ENCODE data around the gene CTAGE1.
"Not testable (repeated sequence)": the region's sequence is repeated elsewhere in the genome, so short reads cannot be mapped to it uniquely, and the experiment has no call there.

CTAGE1 gene

GRCh38 chr18:22417496-22418188 is at the start of gene CTAGE1:
Gene CTAGE1, minus strand, starts transcription at chr18:22417915. Its CDS starts 104 bp downstream, at chr18:22417811.
- no peak for DNase-seq (ENCODE audit: low read depth in 2 of 2, low spot score in 1 of 2)

- DNase-seq (ENCODE audit: low read depth in 2 of 2, low spot score in 1 of 2): no peak
These were observed 49.1 kb upstream of the CTAGE1 start for GRCh38 chr18:22466608-22467395.

- DNase-seq (ENCODE audit: low read depth in 2 of 2, low spot score in 1 of 2): peak in 1 of 2 donors; percentile 21
These were observed 48.2 kb upstream of the CTAGE1 start for GRCh38 chr18:22465859-22466457.

GRCh38 chr18:22463076-22463475 is 45.4 kb upstream of the CTAGE1 start:
- DNase-seq (ENCODE audit: low read depth in 2 of 2, low spot score in 1 of 2): no peak

- DNase-seq (ENCODE audit: low read depth in 2 of 2, low spot score in 1 of 2): no peak
These were observed 41.8 kb upstream of the CTAGE1 start for GRCh38 chr18:22459491-22459890.

GRCh38 chr18:22457524-22457923 is 39.8 kb upstream of the CTAGE1 start:
- no peak for DNase-seq (ENCODE audit: low read depth in 2 of 2, low spot score in 1 of 2)

GRCh38 chr18:22456547-22456946 is 38.8 kb upstream of the CTAGE1 start:
- DNase-seq (ENCODE audit: low read depth in 2 of 2, low spot score in 1 of 2): no peak

GRCh38 chr18:22456116-22456480 is 38.4 kb upstream of the CTAGE1 start:
- DNase-seq (ENCODE audit: low read depth in 2 of 2, low spot score in 1 of 2): no peak

GRCh38 chr18:22455425-22456115 is 37.9 kb upstream of the CTAGE1 start:
- no peak for DNase-seq (ENCODE audit: low read depth in 2 of 2, low spot score in 1 of 2)

GRCh38 chr18:22453315-22453714 is 35.6 kb upstream of the CTAGE1 start:
- DNase-seq (ENCODE audit: low read depth in 2 of 2, low spot score in 1 of 2): no peak

GRCh38 chr18:22452226-22452668 is 34.5 kb upstream of the CTAGE1 start:
- DNase-seq (ENCODE audit: low read depth in 2 of 2, low spot score in 1 of 2): no peak

GRCh38 chr18:22451796-22452195 is 34.1 kb upstream of the CTAGE1 start:
- DNase-seq (ENCODE audit: low read depth in 2 of 2, low spot score in 1 of 2): no peak

GRCh38 chr18:22450766-22451165 is 33.1 kb upstream of the CTAGE1 start:
- DNase-seq (ENCODE audit: low read depth in 2 of 2, low spot score in 1 of 2): not testable (repeated sequence)

GRCh38 chr18:22450318-22450717 is 32.6 kb upstream of the CTAGE1 start:
- DNase-seq (ENCODE audit: low read depth in 2 of 2, low spot score in 1 of 2): not testable (repeated sequence)

- DNase-seq (ENCODE audit: low read depth in 2 of 2, low spot score in 1 of 2): not testable (repeated sequence)
These were observed 32.0 kb upstream of the CTAGE1 start for GRCh38 chr18:22449753-22450152.

GRCh38 chr18:22448238-22448637 is 30.5 kb upstream of the CTAGE1 start:
- no peak for DNase-seq (ENCODE audit: low read depth in 2 of 2, low spot score in 1 of 2)

GRCh38 chr18:22447792-22448191 is 30.1 kb upstream of the CTAGE1 start:
- DNase-seq (ENCODE audit: low read depth in 2 of 2, low spot score in 1 of 2): no peak

GRCh38 chr18:22446911-22447310 is 29.2 kb upstream of the CTAGE1 start:
- no peak for DNase-seq (ENCODE audit: low read depth in 2 of 2, low spot score in 1 of 2)

GRCh38 chr18:22446325-22446724 is 28.6 kb upstream of the CTAGE1 start:
- no peak for DNase-seq (ENCODE audit: low read depth in 2 of 2, low spot score in 1 of 2)

GRCh38 chr18:22441638-22442037 is 23.9 kb upstream of the CTAGE1 start:
- no peak for DNase-seq (ENCODE audit: low read depth in 2 of 2, low spot score in 1 of 2)

GRCh38 chr18:22439447-22439846 is 21.7 kb upstream of the CTAGE1 start:
- DNase-seq (ENCODE audit: low read depth in 2 of 2, low spot score in 1 of 2): no peak
